Measurements from ENCODE around the gene MYO18A.

MYO18A gene

DNA sequence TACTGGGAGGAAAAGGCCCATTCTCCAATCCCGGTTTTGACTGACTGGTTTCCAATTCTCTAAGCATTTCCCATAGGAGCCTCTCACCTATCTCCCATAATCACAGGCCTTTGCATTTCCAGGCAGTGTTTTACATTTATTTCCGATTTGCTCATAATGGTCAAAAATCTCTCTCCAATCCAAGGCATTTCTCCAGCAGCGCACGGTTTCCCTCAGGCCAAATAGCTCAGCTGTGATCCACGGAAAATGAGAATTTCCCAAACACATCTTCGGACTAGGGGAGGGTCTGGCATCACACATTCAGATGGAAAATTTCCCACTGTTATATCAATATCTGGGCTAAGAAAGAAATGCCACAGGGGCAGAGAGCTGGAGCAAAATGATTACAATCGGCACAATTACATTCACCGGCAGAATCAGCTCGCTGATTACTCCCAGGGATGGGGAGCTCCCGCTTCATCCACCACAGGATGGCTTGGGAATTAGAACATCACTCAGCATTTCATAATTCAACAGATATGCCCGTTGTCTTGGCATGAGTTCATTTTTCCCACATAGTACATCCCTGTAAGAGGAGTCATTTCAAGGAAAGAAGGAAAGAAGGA lies 130.6 kb downstream of the MYO18A start:
- peak; percentile 17 for DNase-seq

DNA sequence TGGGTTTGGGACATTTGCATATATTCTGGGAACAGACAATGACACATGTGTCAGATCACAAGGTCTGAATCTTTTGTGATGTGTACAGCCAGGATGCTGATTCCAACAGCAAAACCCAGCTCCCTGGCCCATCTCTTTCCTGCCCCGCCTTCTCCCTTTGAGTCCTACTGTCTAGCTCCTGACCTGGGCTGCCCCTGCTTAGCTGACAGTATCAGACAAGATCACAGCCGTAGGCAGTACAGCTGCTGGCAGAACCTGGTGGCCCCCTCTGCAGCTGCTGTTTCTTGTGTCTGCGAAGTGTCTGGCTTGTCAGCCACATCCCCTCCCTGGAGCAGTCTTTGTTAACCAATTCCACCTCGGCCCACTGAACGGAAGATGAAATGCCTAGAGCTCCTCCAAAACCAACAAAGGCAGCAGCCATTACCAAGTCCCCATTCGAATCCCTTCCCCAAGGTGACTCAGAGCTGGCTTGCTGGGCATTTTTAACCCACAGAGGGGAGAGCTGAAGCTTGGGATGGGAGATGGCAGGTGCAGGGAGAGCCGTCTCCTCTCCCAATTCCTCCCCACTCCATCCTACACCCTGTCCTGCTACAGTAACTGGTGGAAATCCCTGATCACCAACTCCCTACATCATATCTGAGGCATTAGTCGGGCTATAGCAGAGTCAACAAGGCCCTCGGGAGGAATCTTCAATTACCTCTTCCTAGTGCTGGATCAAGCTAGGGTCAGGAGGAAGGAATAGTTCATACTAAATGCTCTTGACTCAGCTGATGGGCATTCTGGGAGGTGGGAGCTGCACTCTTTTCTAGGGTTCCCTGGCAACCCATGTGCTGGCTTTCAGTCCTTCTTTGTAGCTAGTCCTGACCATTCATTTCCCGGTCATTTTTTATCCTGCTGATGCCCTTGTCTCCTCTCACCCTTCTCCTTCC lies 131.5 kb downstream of the MYO18A start:
- peak; percentile 13 for DNase-seq

- no peak for DNase-seq
Observed at GRCh38 chr17:29046473-29046839, 133.7 kb downstream of the MYO18A start.

GRCh38 chr17:29045734-29046472 lies 134.3 kb downstream of the MYO18A start:
- no peak for DNase-seq

DNA sequence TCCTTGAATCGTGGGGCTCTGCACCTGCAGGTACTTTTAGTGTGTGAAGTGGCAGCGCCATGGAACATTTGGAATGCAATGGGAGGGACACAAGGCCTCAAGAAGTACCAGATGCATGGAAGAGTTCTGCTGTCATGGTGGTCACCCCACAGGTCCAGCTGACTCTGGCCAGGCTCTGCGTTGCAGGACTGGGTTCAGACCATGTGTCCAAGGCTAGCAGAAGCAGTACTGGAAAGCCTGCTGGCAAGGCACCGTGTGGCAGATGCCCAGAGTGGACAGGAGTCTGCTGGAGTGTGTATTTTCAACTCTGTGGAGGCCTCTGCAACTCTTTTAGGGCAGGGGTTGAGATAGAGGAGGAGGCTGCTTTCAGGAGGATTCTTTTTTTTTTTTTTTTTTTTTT lies 135.2 kb downstream of the MYO18A start:
- no peak for DNase-seq

- no peak for DNase-seq
Observed at GRCh38 chr17:29043539-29044145, 136.6 kb downstream of the MYO18A start.

GRCh38 chr17:29042679-29043538 lies 137.3 kb downstream of the MYO18A start, which contains the start of gene PIPOX:
Gene PIPOX, plus strand, starts transcription at chr17:29043141. Its CDS starts 85 bp downstream, at chr17:29043226.
- peak; percentile 31 for DNase-seq

DNA sequence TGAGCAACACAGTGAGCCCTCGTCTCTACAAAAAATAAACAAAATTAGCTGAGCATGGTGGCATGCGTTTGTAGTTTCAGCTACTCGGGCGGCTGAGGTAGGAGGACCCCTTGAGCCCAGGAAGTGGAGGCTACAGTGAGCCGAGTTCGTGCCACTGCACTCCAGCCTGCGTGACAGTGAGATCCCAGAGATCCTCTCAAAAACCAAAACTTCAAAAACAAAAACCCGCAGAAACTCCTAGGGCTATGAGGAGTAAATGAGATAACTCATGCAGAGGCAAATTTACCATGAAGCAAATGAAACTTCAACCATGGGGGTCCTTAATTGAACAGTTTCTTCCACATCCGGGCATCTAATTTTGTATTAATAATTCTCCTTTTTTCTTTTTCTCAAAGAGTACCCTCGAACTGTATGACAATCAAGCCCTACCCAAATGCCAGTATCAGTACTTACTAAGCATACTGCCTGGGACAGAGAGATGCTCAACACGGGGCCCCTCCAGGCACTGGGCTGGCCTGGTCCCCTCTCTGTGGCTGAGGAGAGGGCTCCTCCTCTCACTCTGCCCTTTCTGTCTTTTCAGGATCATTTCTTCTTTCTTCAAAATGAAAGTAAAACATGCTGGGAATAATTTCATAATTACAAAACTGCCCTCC lies 138.0 kb downstream of the MYO18A start:
- no peak for DNase-seq

DNA sequence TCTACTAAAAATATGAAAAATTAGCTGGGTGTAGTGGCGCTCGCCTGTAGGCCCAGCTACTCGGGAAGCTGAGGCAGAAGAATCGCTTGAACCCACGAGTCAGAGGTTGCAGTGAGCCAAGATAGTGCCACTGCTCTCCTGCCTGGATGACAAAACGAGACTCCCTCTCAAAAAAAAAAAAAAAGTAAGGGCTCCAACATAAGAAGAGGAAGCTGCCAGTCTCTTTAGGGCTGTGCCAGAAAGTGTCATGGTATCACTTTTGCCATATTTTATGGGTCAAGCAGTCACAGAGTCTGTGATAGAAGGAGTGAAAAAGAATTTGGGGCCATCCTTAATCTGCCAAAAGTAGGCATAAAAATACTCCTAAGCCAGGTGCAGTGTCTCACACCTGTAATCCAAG lies 138.6 kb downstream of the MYO18A start:
- no peak for DNase-seq

- no peak for DNase-seq
Observed at GRCh38 chr17:29041091-29041490, 139.1 kb downstream of the MYO18A start.

DNA sequence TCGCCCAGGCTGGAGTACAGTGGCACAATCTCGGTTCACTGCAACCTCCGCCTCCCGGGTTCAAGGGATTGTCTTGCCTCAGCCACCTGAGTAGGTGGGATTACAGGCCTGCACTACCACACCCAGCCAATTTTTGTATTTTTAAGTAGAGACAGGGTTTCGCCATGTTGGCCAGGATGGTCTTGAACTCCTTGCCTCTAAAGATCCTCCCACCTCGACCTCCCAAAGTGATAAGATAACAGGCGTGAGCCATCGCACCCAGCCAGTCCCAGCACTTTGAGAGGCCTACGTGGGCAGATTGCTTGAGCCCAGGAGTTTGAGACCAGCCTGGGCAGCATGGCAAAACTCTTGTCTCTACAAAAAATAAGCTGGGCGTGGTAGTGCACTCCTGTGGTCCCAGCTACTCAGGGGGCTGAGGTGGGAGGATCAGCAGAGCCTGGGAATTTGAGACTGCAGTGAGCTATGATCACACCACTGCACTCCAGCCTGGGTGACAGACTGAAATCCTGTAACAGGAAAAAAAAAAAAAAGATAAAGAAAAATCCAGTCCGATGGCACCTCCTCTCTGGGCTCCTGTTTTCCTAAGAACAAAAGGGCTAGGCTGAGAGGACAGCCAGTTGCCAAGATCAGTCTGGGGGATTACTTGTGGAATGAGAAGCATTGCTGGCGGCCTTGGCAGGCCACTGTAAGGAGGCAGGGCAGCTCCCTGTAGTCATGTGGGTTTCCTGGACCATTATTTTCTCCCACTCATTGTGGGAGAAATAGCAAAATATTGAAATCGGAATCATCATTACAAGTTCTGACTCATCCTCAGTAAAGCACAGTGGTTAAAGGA lies 140.2 kb downstream of the MYO18A start:
- DNase-seq = peak; percentile 95

DNA sequence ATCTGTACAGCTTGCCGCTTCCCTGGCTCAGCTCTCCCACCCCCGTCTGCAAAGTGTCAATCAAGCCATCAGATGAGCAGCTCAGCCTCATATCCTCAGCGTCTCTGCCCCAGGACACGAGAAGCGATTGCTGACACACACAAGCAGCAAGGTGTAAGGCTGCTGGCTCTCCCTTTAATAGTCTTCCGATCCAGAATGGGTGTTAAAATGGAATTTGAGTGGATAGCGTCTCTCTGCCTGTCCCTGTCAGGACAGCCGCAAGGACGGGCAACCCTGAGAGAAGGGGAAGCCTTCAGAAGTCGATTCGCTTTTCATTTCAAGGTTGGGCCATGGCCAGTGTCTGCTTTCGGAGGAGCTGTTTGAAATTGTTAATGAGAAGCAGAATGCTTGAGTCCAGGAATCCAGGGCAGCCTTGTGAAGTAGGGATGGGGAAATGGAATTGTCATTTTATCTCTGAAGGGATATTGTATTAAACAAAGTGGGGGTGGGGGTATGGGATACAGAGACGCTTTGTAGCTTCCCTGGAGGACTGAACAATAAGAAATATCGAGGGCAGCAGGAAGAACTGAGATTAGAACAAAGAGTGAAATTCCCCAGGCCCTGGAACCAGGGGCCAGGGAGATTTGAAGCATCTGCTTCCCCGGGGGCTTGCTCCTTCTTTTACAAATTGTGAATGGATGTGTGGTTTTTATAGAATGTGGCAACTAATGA lies 142.0 kb downstream of the MYO18A start:
- no peak for DNase-seq

- no peak for DNase-seq
Observed at GRCh38 chr17:29037739-29038084, 142.5 kb downstream of the MYO18A start.

DNA sequence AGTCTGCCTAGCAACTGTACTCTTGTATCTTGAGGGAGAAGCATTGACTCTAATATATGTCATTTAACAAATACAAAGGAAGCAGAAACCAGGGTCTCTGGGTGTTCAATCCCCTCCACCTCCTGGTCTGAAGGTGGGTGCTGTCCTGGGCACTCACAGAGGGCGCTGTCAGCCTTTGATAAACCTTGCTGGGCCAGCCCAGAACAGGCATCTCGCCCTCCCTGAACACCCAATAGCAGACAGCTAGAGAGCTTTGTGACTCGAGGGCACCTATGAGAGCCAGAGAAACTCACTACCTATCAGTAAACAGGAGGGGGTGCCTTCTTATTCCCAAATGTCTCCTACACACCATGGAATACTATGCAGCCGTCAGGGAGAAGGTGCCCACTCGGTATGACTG lies 143.6 kb downstream of the MYO18A start:
- no peak for DNase-seq

GRCh38 chr17:29034510-29034909 lies 145.7 kb downstream of the MYO18A start:
- no peak for DNase-seq

- DNase-seq = no peak
Observed at GRCh38 chr17:29032857-29033197, 147.4 kb downstream of the MYO18A start.

DNA sequence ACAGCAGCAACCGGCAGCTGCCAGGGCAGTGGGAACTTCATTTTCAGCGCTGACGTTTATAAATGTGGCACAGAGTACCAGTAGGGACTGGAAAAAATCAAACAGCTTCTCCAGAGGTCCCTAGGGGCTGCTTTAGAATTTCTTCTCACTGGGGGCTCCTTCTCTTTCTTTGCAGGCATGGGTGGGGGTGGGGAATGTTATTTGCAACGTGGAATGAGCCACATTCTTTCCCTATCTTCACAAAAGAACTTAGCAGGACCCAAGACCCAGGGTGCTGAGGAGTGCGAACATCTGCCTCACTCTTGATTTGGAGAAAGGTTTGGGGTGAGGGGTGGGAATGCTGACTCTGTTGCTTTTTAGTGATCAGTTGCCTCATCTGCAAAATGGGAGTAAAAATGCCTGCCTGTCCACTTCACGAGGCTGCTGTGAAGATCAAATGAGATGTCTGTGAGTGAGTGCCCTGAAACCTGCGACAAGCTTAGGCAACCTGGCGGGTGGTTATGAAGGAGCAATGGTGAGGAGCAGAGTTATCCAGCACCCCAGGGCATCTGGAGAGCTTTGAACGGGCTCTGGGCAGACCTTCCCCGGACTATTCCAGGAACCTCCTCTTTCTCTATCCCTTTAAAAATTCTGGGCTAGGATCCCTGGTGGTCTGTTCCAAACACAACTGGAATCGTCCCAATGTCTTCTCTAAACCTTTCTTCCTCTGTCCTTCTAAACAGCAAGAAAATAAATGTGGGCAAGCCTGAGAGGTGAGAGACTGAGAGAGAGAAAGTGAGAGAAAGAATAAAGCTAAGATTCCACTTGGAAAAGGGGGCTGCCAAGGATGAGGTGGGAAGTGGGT lies 148.0 kb downstream of the MYO18A start:
- no peak for DNase-seq

DNA sequence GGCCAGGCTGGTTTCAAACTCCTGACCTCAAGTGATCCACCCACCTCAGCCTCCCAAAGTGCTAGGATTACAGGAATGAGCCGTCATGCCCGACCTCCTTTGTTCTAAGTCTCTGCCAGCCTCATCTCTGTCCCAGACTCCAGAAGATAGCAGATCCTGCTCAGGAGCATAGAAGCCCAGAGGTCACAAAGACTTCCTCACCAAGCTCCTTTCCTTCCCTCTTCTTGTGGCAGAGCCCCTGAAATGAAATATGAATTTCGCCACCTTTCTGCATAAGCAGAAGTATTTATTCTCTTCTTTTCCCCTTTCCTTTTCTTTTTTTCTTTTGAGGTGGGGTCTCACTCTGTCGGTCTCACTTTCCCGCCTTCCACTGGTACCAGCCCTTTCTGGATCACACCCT lies 148.7 kb downstream of the MYO18A start:
- no peak for DNase-seq
